ENCODE data around the gene LAMA5. TPM values are rescaled to one million over a fixed set of nuclear protein-coding genes. Genes with fewer than 3 reads are reported as not detected.
A peak's percentile ranks its signal among the peaks of the same experiment; 100 is the strongest.

LAMA5 gene
- total RNA-seq, 4 donors from 2014 or later: 13.0 to 35.8 (median 22.7) TPM

DNA sequence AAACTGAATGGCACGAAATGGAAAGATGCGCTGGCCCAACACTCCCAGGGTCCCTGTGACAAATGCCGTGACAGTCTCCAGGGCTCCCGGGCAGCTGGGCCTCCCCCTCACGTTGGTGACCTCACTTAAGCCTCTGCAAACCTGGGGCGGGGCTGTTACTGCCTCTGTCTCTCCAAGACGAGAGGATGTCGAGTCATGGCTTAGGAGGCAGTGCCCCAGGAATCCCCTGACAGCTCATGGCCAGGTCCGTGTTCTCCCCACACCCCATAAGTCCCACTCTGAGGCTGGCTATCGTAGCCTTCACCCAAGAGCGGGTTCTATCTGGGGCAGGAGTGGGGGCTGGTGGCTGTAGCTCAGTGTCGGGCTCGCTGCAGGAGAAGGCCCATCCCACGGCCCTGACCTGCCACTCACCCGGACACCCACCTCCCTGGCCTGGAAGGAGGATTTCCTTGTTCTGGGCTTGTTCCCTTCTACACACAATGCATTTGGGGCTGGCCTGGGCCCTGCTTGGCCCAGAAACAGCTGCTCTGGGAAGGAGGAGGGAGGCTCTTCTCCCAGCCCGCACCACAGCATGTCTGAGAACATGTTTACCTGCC is 14.2 kb upstream of the LAMA5 start:
- no peaks in the 10 kb centered on the region for H3K36me3 ChIP-seq
- ATAC-seq (peak in 1 of 2 donors; percentile 10), DNase-seq (no peak)
- peaks cover 21 to 22% of the 10 kb centered on the region in 2 donors for H3K4me1 ChIP-seq
- TF ChIP-seq, protein P1, sequence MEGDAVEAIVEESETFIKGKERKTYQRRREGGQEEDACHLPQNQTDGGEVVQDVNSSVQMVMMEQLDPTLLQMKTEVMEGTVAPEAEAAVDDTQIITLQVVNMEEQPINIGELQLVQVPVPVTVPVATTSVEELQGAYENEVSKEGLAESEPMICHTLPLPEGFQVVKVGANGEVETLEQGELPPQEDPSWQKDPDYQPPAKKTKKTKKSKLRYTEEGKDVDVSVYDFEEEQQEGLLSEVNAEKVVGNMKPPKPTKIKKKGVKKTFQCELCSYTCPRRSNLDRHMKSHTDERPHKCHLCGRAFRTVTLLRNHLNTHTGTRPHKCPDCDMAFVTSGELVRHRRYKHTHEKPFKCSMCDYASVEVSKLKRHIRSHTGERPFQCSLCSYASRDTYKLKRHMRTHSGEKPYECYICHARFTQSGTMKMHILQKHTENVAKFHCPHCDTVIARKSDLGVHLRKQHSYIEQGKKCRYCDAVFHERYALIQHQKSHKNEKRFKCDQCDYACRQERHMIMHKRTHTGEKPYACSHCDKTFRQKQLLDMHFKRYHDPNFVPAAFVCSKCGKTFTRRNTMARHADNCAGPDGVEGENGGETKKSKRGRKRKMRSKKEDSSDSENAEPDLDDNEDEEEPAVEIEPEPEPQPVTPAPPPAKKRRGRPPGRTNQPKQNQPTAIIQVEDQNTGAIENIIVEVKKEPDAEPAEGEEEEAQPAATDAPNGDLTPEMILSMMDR (IDR thresholded peaks at IDR 0.05 in 4 of 5, conservative IDR thresholded peaks at IDR 0.05 in 1 of 5): no peak
- peak; percentile 0 to 13 for TF ChIP-seq POLR2A (IDR thresholded peaks at IDR 0.05)
- H3K27me3 ChIP-seq: no peaks in the 10 kb centered on the region
- intact Hi-C loops (cut with DNase I; ENCODE audit: low total_unique reads) (loop anchor here (10.0 kb wide), 1 partner anchor 196 kb away; the partner anchor contains the start of gene MTG2), in situ Hi-C loops (cut with MboI; ENCODE audit: low sequenced_read_pairs in 4 of 4) (loop anchor here (5.0 to 25.0 kb wide), 6 partner anchors 76 to 369 kb away; partner anchors contain the start of genes ADRM1 (in 1 of the 4) and MTG2 (in 1 of the 4))
- no peak overlapping the region for H3K4me3 ChIP-seq
- peak overlapping the region; percentile 66 to 79 (median 75) for H3K27ac ChIP-seq
- H3K9me3 ChIP-seq: no peaks in the 10 kb centered on the region

DNA sequence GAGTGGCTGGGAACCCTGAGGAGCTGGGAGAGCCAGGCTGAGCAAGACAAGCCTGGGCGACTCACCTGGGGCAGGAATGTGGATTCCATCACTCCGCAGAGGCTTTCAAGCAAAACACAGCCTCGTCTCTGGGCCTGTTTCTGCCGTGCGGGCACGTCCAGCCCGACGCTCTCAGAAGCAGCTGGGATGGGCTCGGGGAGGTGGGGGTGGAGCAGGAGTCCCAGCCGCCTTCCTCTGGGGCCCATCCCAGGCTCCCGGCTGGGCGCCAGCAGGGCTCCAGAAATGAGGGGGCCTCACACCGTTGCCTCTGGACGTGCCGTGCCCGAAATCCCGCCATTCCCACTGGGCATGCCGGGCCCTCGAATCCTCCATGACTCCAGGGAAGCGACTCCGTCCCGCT is 11.1 kb upstream of the LAMA5 start:
- no peak for TF ChIP-seq POLR2A (IDR thresholded peaks at IDR 0.05)
- TF ChIP-seq, protein P1 (IDR thresholded peaks at IDR 0.05 in 4 of 5, conservative IDR thresholded peaks at IDR 0.05 in 1 of 5): no peak
- no peaks in the 10 kb centered on the region for H3K27me3 ChIP-seq
- ATAC-seq (no peak), DNase-seq (no peak)
- intact Hi-C loops (cut with DNase I; ENCODE audit: low total_unique reads): no loop called here
- in situ Hi-C loops (cut with MboI; ENCODE audit: low sequenced_read_pairs in 4 of 4): loop anchor here in 2 of 4 donors (25.0 kb wide), 3 partner anchors 91 to 366 kb away; partner anchors contain the start of gene MTG2 (in 1 of the 2)
- no peak overlapping the region for H3K27ac ChIP-seq
- no peaks in the 10 kb centered on the region for H3K9me3 ChIP-seq
- no peak overlapping the region for H3K4me3 ChIP-seq
- H3K36me3 ChIP-seq: no peaks in the 10 kb centered on the region
- H3K4me1 ChIP-seq: peaks cover 9 to 17% of the 10 kb centered on the region in 2 donors

DNA sequence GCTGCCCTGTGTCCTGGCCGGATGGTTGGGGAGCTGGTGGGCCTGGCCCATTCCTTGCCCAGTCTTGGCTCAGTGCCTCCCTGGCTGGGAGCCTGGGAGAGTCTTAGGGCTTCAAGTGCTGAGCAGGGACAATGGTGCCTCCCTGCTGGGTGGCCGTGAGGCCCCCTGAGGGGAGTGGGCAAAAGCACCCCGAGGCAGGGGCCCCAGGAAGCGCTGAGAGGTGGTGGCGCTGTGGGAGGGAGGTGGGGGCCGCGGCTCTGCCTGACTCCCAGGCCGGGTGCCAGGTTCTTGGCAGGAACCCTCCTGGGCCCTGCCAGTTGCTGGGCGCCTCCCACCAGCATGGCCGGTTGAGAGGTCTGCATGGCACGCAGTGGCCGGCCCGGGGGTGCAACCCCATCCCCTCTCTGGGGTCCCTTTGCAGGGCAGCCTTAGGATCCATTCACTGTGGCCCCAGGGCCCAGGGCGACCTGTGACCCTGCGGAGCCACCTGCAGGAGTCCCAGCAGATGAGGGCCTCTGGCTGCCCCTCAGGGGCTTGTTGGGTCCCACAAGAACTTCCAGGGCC is 10.6 kb upstream of the LAMA5 start:
- H3K4me1 ChIP-seq: peaks cover 8 to 17% of the 10 kb centered on the region in 2 donors
- no peaks in the 10 kb centered on the region for H3K9me3 ChIP-seq
- no peak overlapping the region for H3K4me3 ChIP-seq
- intact Hi-C loops (cut with DNase I; ENCODE audit: low total_unique reads) (no loop called here), in situ Hi-C loops (cut with MboI; ENCODE audit: low sequenced_read_pairs in 4 of 4) (loop anchor here in 2 of 4 donors (25.0 kb wide), 3 partner anchors 90 to 365 kb away; partner anchors contain the start of gene MTG2 (in 1 of the 2))
- H3K36me3 ChIP-seq: no peaks in the 10 kb centered on the region
- H3K27me3 ChIP-seq: no peaks in the 10 kb centered on the region
- no peak overlapping the region for H3K27ac ChIP-seq
- DNase-seq (no peak), ATAC-seq (no peak)
- TF ChIP-seq, protein P1 (IDR thresholded peaks at IDR 0.05 in 4 of 5, conservative IDR thresholded peaks at IDR 0.05 in 1 of 5): no peak
- TF ChIP-seq POLR2A (IDR thresholded peaks at IDR 0.05): no peak

DNA sequence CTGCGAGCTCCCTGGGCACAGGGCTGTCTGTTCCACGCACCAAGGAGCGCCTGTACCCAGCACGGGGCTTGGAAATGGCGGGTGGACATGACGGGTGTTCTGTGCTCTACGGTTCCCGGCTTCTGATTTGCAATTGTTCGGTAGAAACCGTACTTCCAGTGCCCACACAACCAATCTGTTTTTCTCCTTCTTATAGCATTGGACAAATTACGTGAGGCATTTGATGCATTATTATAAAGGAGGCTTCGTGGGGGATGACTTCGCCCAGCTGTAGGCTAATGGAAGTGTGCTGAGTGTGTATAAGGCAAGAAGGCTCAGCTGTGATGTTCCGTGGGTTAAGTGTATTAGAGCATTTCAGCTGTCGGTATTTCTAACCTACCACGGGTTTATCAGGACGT is 10.0 kb upstream of the LAMA5 start:
- no peaks in the 10 kb centered on the region for H3K9me3 ChIP-seq
- H3K4me1 ChIP-seq: peaks cover 3 to 17% of the 10 kb centered on the region in 2 donors
- ATAC-seq: no peak
- no peak for DNase-seq
- no peaks in the 10 kb centered on the region for H3K27me3 ChIP-seq
- in situ Hi-C loops (cut with MboI; ENCODE audit: low sequenced_read_pairs in 4 of 4): loop anchor here in 2 of 4 donors (25.0 kb wide), 3 partner anchors 90 to 365 kb away; partner anchors contain the start of gene MTG2 (in 1 of the 2)
- intact Hi-C loops (cut with DNase I; ENCODE audit: low total_unique reads): no loop called here
- H3K36me3 ChIP-seq: no peaks in the 10 kb centered on the region
- TF ChIP-seq, protein P1 (IDR thresholded peaks at IDR 0.05 in 4 of 5, conservative IDR thresholded peaks at IDR 0.05 in 1 of 5): no peak
- TF ChIP-seq POLR2A (IDR thresholded peaks at IDR 0.05): no peak
- no peak overlapping the region for H3K4me3 ChIP-seq
- no peak overlapping the region for H3K27ac ChIP-seq

Data from gastrocnemius medialis (tissue), 4 donors.